Stimulated activated CD8-positive, alpha-beta memory T cell treated with anti-CD3 and anti-CD28 coated beads, Interleukin-4, amount 100 ng/mL, for 4 hours (primary cell): ENCODE measurements around the gene MAEA.
A peak's percentile ranks its signal among the peaks of the same experiment; 100 is the strongest.

Experiments used
- DNase-seq, 2 donors: peaks; one replicate each; pipeline ENCODE4 v3.0.0-alpha.2; 2020; ENCODE audit warnings: low read depth in 2 of 2, low spot score in 1 of 2

Gene MAEA

GRCh38 chr4:1349359-1350168 lies 59.9 kb downstream of the MAEA start:
- DNase-seq: no peak

- no peak for DNase-seq
These were observed 60.5 kb downstream of the MAEA start for GRCh38 chr4:1350169-1350520.

GRCh38 chr4:1351854-1352566 lies 62.3 kb downstream of the MAEA start:
- DNase-seq: peak; percentile 63 to 92

- no peak for DNase-seq
These were observed 62.8 kb downstream of the MAEA start for GRCh38 chr4:1352567-1352900.

GRCh38 chr4:1353186-1354055 lies 63.7 kb downstream of the MAEA start:
- no peak for DNase-seq

GRCh38 chr4:1354136-1354982 lies 64.7 kb downstream of the MAEA start:
- no peak for DNase-seq

- no peak for DNase-seq
These were observed 65.2 kb downstream of the MAEA start for GRCh38 chr4:1354983-1355275.

- no peak for DNase-seq
These were observed 65.7 kb downstream of the MAEA start for GRCh38 chr4:1355378-1355777.

- no peak for DNase-seq
These were observed 66.7 kb downstream of the MAEA start for GRCh38 chr4:1356181-1356998.

GRCh38 chr4:1357356-1358248 lies 67.9 kb downstream of the MAEA start:
- no peak for DNase-seq

GRCh38 chr4:1358421-1359143 lies 68.9 kb downstream of the MAEA start:
- DNase-seq: no peak

GRCh38 chr4:1359144-1359501 lies 69.4 kb downstream of the MAEA start:
- DNase-seq: no peak

- DNase-seq: no peak
These were observed 70.3 kb downstream of the MAEA start for GRCh38 chr4:1359976-1360375.

- no peak for DNase-seq
These were observed 71.0 kb downstream of the MAEA start for GRCh38 chr4:1360423-1361283.

GRCh38 chr4:1361431-1361830 lies 71.7 kb downstream of the MAEA start:
- DNase-seq: no peak

- no peak for DNase-seq
These were observed 72.4 kb downstream of the MAEA start for GRCh38 chr4:1362046-1362445.

GRCh38 chr4:1362521-1362920 lies 72.8 kb downstream of the MAEA start:
- DNase-seq: no peak

- DNase-seq: no peak
These were observed 73.8 kb downstream of the MAEA start for GRCh38 chr4:1363513-1363912.
